GM21515 (cell line): ENCODE results near the gene PCDHGA2.

ENCODE experiments used
- ATAC-seq: cut with Tn5 transposase; IDR thresholded peaks from one replicate; pipeline ENCODE4 v1.9.1; 2021; ENCODE audit not compliant: unreplicated experiment

Gene PCDHGA2

GRCh38 chr5:141382469-141383294, 44.1 kb downstream of the PCDHGA2 start, which contains the start of gene PCDHGA7:
Gene PCDHGA7, plus strand, starts transcription at chr5:141382742. Its CDS starts 158 bp downstream, at chr5:141382900.
- ATAC-seq, result no peak

DNA sequence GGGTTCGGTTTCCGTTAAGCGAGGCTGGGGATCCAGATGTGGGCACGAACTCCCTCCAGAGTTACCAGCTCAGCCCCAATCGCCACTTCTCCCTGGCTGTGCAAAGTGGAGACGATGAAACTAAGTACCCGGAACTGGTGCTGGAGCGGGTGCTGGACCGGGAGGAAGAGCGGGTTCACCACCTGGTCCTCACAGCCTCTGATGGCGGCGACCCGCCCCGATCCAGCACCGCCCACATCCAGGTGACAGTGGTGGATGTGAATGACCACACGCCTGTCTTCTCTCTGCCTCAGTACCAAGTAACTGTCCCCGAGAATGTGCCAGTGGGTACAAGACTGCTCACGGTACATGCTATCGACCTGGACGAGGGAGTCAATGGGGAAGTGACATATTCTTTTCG, 44.8 kb downstream of the PCDHGA2 start:
- no peak for ATAC-seq

DNA sequence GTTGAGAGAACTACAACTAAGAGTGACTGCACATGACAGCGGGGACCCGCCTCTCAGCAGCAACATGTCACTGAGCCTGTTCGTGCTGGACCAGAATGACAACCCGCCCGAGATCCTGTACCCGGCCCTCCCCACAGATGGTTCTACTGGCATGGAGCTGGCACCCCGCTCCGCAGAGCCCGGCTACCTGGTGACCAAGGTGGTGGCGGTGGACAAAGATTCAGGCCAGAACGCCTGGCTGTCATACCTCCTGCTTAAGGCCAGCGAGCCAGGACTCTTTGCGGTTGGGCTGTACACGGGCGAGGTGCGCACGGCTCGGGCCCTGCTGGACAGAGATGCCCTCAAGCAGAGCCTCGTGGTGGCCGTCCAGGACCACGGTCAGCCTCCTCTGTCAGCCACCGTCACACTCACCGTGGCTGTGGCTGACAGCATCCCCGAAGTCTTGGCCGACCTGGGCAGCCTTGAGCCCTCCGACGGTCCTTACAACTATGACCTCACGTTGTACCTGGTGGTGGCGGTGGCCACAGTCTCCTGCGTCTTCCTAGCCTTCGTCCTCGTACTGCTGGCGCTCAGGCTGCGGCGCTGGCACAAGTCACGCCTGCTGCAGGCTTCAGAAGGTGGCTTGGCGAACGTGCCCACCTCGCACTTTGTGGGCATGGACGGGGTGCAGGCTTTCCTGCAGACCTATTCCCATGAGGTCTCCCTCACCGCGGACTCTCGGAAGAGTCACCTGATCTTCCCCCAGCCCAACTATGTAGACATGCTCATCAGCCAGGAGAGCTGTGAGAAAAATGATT, 46.1 kb downstream of the PCDHGA2 start:
- ATAC-seq, result no peak

DNA sequence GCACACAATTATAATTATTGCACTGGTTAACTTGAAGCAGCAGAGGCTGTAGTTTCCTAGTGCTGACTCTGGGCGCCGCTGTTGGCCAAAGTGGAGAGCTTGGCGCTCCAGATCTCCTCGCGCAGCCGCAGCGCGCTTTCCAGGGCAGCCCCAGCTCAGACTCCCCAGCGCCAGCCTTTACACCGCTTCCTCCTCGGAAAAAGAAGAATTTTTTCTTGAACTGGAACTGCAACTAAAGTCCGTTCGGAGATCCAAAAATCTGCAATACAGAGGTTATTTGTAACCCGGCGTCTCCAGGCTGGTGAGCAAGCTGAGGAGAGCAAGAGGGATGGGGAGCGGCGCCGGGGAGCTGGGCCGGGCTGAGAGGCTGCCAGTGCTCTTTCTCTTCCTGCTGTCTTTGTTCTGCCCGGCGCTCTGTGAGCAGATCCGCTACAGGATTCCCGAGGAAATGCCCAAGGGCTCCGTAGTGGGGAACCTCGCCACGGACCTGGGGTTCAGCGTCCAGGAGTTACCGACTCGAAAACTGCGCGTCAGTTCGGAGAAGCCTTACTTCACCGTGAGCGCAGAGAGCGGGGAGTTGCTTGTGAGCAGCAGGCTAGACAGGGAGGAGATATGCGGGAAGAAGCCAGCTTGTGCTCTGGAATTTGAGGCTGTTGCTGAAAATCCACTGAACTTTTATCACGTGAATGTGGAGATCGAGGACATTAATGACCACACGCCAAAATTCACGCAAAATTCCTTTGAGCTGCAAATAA, 49.2 kb downstream of the PCDHGA2 start, which contains the start of gene PCDHGB4:
TSS of gene PCDHGB4 (plus strand) at position 142 of the 755 bp plus-strand sequence. CDS start at position 329, 187 bp downstream.
- ATAC-seq, result peak; percentile 78

DNA sequence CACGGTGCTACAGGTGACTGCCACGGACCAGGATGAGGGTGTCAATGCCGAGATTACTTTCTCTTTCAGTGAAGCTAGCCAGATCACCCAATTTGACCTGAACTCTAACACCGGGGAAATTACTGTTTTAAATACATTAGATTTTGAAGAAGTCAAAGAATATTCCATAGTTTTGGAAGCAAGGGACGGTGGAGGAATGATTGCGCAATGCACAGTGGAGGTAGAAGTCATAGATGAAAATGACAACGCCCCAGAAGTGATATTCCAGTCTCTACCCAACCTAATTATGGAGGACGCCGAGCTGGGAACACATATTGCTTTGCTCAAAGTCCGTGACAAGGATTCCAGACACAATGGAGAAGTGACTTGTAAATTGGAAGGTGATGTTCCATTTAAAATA, 50.1 kb downstream of the PCDHGA2 start:
- ATAC-seq, result no peak

GRCh38 chr5:141389153-141390042, 50.8 kb downstream of the PCDHGA2 start:
- no peak for ATAC-seq

DNA sequence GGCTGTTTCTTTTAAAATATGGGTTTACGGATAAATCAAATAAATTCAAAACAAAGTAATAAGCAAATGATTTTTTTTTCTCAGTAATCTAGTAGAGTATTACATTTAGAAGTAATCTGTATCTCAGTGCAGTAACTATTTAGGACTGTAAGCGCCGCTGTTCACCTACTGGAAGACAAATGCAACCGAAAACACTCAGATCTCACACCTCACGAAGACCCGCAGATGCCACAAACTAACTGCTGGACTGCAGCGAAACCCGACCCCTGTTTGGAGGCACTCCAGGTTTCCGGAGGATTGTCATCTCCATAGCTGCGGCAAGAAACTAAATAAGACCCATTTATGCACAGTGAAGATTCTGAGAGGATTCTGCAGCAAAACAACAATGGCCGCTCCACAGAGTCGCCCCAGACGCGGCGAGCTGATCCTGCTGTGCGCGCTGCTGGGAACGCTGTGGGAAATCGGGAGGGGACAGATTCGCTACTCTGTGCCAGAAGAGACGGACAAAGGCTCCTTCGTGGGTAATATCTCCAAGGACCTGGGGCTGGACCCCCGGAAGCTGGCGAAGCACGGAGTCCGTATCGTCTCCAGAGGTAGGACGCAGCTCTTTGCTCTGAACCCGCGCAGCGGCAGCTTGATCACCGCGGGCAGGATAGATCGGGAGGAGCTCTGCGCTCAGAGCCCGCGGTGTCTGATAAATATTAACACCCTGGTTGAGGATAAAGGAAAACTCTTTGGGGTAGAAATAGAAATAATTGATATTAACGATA, 54.1 kb downstream of the PCDHGA2 start, which contains the start of gene PCDHGA8:
TSS of gene PCDHGA8 (plus strand) at position 205 of the 770 bp plus-strand sequence. CDS start at position 386, 181 bp downstream.
- no peak for ATAC-seq
